NB4 (cell line): ENCODE results near the gene MTHFSD.

ENCODE experiments used
- CTCF ChIP-seq: IDR thresholded peaks from one replicate; pipeline ENCODE4 v1.5.1; 2012; ENCODE audit warnings: low read depth, low read length
- MAX ChIP-seq: IDR thresholded peaks from 2 replicates; pipeline ENCODE4 v1.6.1; 2011; ENCODE audit warnings: low read depth, low read length
- POLR2A ChIP-seq: IDR thresholded peaks from 2 replicates; pipeline ENCODE4 v1.6.1; 2011; ENCODE audit warnings: mild to moderate bottlenecking; ENCODE audit not compliant: insufficient read length; ENCODE audit errors: extremely low read depth

GRCh38 chr16:86494039-86494564, 60.9 kb downstream of the MTHFSD start:
- TF ChIP-seq CTCF (no peak), POLR2A (no peak), MAX (no peak)
